HL-60/S4 treated with phorbol 12-myristate 13-acetate at 8.2 ng/mL for 4 days and 3 days (cell line): Measurements from ENCODE around the gene ZNF814.
"Not testable (repeated sequence)": the region's sequence is repeated elsewhere in the genome, so short reads cannot be mapped to it uniquely, and the experiment has no call there.

Source experiments
- in situ Hi-C: fragments of 300-500 bp; cut with MboI; formaldehyde crosslinking; loops from 2 replicates; pipeline ENCODE4 v1.15.0; 2022; ENCODE audit warnings: low sequenced_read_pairs

Gene ZNF814

GRCh38 chr19:57817976-57818375 lies 70.9 kb downstream of the ZNF814 start:
- in situ Hi-C loops, result no loop called here

- in situ Hi-C loops, result no loop called here
Observed at GRCh38 chr19:57816652-57817051, 72.2 kb downstream of the ZNF814 start.

- in situ Hi-C loops, result no loop called here
Observed at GRCh38 chr19:57815247-57816075, 73.4 kb downstream of the ZNF814 start.

GRCh38 chr19:57814505-57815246 lies 74.2 kb downstream of the ZNF814 start, which contains the start of gene ZNF552:
ZNF552 (minus strand) TSS chr19:57814913; CDS start chr19:57814743, 170 bp downstream.
- in situ Hi-C loops, result no loop called here

GRCh38 chr19:57813919-57814504 lies 74.8 kb downstream of the ZNF814 start:
- in situ Hi-C loops, result no loop called here

- in situ Hi-C loops, result not testable (repeated sequence)
Observed at GRCh38 chr19:57812975-57813820, 75.6 kb downstream of the ZNF814 start.

- in situ Hi-C loops, result no loop called here
Observed at GRCh38 chr19:57812226-57812625, 76.6 kb downstream of the ZNF814 start.

GRCh38 chr19:57810410-57811295 lies 78.2 kb downstream of the ZNF814 start:
- in situ Hi-C loops, result not testable (repeated sequence)

GRCh38 chr19:57807541-57807940 lies 81.3 kb downstream of the ZNF814 start:
- in situ Hi-C loops, result no loop called here

- in situ Hi-C loops, result no loop called here
Observed at GRCh38 chr19:57803594-57804325, 85.1 kb downstream of the ZNF814 start.

- in situ Hi-C loops, result no loop called here
Observed at GRCh38 chr19:57803265-57803593, 85.6 kb downstream of the ZNF814 start.

GRCh38 chr19:57802269-57802668 lies 86.6 kb downstream of the ZNF814 start:
- in situ Hi-C loops, result no loop called here

- in situ Hi-C loops, result no loop called here
Observed at GRCh38 chr19:57800696-57801095, 88.1 kb downstream of the ZNF814 start.
